AG08395 (cell line): Measurements from ENCODE around the gene OR1L8.
"Not testable (repeated sequence)": the region's sequence is repeated elsewhere in the genome, so short reads cannot be mapped to it uniquely, and the experiment has no call there.

ENCODE experiments used
- DNase-seq: peaks from one replicate; pipeline ENCODE4 v3.0.0; 2012; ENCODE audit warnings: mixed read lengths, low spot score

Gene OR1L8, protein sequence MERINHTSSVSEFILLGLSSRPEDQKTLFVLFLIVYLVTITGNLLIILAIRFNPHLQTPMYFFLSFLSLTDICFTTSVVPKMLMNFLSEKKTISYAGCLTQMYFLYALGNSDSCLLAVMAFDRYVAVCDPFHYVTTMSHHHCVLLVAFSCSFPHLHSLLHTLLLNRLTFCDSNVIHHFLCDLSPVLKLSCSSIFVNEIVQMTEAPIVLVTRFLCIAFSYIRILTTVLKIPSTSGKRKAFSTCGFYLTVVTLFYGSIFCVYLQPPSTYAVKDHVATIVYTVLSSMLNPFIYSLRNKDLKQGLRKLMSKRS

DNA sequence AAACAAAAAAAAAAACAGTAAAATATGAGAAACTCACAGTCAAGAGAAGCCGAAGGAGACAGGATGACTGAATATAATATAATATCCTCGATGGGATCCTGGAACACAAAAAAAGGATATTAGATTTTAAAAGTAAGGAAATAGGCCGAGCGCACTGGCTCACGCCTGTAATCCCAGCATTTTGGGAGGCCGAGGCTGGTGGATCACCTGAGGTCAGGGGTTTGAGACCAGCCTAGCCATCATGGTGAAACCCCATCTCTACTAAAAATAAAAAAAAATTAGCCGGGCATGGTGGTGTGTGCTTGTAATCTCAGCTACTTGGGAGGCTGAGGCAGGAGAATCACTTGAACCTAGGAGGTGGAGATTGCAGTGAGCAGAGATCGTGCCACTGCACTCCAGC is at the start of gene OR1L8:
Gene OR1L8, minus strand, starts transcription at position 101 of the 400 bp plus-strand sequence. CDS start 14,907 bp downstream, outside the sequence.
- not testable (repeated sequence) for DNase-seq

DNA sequence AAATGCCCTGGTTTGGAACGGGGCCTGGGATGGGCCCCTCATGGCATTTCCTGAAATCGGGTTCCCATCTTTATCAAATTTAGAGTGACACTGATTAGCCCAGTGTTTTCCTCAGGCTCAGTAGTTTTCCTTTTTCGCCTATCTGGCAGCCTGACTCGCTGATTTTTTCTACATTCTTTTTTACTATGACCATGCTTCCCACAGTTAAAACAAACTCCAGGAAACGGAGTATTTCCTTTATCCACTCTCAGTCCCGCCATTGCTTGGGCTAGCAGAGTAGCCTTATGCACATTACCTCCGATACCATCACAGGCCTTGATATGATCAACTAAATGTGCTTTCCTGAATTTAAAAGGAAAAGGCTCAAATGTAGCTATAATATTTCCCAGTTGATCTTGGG is 36.8 kb upstream of the OR1L8 start:
- DNase-seq: no peak

DNA sequence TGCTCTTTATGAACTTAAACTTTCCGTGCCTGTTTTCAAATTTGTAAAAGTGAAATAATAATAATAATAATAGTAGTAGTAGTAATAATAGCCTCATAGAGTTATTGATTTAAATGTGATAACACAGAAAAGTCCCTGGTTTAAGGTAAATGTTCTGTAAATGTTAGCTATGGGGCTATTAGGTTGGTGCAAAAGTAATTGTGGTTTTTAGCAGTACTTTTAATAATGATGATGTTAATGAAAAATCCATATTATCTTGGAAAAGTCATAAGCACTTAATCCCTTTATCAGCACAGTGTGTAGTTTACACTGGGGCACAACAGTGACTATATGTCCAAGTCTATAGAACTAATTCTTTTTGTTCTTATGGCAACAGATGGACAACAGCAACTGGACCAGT is 31.2 kb upstream of the OR1L8 start, which contains the start of gene OR1Q1:
Gene OR1Q1, plus strand, starts transcription at position 377 of the 400 bp plus-strand sequence. Its CDS starts 0 bp downstream, at position 377.
- no peak for DNase-seq

DNA sequence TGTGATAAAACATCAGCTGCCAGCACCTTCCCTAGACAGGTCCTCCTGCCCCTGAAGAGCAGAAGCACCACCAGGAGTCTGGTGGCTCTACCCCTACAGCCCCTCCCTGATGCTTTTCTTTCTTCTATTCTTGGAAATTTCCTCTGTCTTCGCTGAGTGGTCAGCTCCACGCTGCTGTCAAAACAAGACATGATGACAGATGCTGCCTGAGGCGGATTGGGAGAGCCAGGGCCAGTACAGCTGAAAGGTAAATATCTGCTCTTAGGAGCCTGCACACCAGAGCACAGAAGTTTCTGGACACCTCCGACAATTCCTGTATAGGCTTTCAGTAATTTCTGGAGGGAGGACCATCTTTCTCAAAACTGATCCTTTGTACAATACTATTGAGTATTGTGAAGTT is 26.6 kb upstream of the OR1L8 start:
- DNase-seq: no peak

DNA sequence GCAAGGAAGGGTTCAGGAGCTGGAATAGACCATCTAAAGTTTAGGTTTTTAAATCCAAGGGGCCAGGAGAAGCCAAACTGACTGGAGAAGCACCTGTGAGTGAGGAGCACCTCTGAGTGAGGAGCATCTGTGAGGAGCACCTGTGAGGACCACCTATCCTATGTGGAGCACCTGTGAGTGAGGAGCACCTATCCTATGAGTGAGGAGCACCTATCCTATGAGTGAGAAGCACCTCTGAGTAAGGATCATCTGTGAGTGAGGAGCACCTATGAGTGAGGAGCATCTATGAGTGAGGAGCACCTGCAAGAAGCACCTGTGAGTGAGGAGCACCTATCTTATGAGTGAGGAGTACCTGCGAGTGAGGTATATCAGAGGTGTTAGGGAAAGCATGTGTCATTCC is 23.4 kb upstream of the OR1L8 start:
- no peak for DNase-seq

DNA sequence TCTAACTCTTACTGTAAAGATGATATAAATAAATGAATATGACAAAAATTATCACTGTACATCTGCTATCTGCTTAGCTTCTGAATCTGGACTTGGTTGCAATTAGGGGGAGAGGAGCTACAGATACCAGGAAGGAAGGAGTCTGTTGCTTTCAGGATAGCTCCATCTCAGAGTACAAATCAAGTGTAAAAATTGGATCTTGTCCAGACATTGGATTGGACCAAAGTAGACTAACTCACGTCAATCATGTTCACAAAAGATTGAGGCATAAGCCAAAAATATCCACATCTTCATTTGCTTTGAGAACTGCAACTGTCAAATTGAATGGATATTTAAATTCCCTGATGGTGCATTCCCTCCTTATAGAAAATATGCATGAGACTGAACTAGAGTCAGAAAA is 22.5 kb upstream of the OR1L8 start:
- DNase-seq: no peak

DNA sequence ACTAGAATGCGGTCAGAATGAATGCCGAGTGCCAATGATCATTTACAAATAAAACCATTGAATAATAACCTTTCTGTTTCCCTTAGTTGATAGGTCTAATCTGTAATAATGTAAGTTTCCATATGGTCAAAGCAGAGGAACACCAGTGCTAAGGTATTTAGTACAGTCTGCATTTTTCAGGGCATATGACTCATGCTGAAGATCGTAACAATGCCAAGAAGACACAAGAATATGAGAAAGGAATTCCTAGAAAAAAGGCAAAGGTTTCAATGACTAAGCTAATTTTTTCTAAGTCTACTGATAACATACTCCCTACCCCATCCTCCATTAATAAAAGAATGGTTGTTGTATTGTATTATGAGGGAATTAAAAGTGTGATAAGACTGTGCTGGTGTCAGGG is 2.8 kb downstream of the OR1L8 start:
- peak; percentile 75 for DNase-seq

DNA sequence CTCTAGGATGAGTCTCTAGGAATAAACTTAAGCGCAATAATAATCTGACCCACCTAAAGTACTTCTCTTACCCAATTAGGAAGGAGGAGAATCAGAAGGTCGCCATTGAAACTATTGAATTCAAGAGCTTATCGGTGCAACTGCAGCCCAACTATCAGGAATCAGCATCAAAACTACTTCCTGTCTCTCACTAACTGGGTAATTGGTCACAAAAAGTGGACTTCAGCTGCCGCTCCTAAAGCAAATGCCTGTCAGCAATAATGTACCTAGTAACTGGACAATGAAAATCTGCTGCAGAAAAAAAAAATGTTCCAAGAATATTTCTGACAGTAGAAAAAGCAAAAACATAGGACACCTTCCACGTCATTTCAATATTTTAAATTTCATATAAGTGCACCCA is 3.3 kb downstream of the OR1L8 start:
- DNase-seq: no peak

DNA sequence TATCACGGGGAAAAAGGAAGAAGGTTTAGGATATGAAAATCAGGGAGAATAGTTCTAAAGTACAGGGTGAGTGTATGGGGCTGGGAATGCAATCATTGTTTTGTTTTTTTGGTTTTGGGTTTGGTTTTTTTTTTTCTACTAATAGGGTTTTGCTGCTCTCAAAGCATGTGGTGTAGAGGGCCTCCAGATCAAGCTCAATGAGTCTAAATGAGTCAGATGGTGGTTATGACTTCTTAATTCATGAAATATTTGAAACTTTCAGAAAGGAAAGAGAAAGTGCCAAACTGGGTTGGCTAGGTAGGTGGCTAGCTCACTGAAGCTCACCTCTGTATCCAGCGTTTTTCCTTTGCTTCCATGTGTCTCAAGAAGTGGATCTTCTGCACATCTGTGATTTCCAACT is 10.7 kb downstream of the OR1L8 start:
- peak; percentile 72 for DNase-seq

DNA sequence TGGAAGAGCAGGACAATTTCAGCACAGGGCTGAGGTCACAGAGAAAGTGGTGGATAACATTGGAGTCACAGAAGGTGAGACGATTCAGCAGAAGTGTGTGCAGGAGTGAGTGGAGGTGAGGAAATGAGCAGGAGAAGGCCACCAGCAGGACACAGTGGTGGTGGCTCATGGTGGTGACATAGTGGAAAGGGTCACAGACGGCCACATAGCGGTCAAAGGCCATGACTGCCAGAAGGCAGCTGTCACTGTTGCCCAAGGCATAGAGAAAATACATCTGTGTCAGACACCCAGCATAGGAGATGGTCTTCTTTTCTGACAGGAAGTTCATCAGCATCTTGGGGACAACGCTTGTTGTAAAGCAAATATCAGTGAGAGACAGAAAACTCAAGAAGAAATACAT is 15.3 kb downstream of the OR1L8 start:
- no peak for DNase-seq

DNA sequence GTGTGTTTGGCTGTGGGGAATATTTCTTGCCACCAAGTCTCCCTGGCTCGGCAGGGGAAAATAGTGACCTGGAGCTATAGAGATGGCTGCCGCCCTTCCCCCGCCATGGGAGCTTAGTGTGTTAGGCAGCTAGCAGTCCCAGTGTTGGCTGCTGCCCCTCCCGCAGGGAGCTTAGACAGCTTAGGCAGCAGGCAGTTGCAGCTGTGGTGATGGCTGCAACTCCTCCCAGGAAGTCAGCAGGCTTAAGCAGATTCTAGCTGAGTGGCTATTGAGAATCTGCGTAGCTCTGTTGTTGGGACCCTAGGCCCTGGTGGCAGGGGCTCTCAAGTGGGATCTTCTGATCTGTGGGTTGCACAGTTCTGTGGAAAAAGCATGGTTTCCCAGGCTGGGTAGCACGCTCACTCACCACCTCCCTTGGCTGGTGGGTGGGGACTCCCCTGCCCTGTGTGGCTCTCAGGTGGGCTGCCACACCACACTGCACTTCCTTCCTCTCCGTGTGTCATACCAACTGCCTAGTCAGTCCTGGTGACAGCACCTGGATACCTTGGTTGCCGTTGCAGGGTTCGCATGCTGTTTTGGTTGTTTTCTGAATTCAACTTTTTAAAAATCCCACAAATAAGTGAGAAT is 20.9 kb downstream of the OR1L8 start:
- DNase-seq: no peak

DNA sequence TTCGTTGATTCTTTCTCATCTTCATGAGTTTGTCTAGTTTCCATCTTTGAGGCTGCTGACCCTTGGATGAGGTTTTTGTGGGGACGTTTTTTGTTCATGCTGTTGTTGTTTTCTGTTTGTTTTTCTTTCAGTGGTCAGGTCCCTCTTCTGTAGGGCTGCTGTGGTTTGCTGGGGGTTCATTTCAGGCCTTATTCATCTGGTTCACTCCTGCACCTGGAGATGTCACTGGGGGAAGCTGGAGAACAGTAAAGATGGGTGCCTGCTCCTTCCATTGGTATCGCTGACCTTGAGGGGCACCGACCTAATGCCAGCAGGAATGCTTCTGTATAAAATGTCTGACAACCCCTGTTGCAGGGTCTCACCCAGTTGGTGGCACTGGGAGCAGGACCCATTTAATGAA is 21.7 kb downstream of the OR1L8 start:
- no peak for DNase-seq

DNA sequence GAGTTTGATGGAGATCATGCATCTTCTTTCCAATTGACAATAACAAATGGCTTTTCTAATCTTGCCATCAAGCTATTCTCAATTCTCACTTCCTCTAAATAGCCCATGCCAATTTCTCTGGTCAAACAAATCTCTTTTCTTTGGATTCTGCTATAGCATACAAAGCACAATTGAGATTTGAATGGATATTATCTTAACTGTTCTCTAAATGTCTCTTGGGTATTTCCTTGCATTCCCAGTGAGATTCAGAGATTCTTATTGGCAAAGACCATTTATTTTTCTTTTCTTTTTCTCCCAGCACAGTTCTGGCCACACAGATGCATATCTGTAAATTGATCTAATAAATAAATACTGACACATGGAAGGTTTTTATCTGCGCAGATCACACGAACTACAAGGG is 30.4 kb downstream of the OR1L8 start, which contains the start of gene OR1N2:
Gene OR1N2, plus strand, starts transcription at position 301 of the 400 bp plus-strand sequence. CDS start 100 bp downstream, outside the sequence.
- no peak for DNase-seq

DNA sequence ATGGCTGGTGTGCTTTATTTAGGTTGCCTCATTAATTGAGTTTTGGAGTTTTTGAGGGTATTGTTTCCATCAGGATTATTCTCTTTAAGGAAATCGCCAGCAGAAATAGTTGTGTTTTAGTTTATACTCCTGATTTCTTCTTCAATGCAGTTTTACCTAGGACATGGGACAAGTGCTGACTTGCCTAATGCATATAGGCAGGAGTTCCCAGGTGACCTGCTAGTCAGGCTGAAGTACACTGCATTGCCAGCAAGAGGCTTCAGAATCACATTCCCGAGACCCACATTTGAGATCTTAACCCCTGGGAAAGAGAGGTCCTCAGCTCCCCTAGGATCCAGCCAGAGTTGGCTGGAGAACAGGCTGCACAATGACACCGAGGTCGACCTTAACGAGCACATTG is 31.8 kb downstream of the OR1L8 start:
- no peak for DNase-seq

DNA sequence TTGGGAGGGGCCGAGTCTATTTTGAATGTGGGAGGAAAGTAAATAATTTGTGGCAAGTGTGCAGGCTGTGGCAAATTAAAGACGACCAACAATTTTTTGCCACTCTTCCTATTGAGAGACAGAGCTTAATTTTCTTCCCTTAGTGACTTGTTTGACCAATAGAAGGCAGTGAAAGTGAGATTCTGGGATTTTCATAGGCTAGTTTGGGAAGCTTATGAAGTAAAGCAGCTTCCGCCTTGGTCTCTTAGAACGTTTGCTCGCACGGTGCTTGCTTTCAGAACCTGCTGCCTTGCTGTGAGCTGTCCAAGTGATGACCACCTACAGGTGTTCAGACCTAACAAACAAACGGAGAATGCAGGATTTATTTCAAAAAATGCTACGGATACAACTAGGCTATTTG is 37.0 kb downstream of the OR1L8 start:
- no peak for DNase-seq

DNA sequence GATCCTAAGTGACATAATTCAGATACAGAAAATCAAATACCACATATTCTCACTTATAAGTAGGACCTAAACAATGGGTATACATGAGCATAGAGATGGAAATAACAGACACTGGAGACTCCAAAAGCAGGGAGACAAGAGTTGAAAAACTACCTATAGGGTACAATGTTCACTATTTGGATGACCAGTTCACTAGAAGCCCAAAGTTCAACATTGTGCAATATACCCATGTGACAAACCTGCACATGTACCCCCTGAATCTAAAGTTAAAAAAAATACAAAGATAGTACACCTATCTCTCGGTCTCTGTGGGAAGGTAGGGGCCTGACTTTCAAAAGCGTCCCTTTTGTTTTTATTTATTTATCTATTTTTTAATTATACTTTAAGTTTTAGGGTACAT is 44.4 kb downstream of the OR1L8 start:
- DNase-seq: no peak

DNA sequence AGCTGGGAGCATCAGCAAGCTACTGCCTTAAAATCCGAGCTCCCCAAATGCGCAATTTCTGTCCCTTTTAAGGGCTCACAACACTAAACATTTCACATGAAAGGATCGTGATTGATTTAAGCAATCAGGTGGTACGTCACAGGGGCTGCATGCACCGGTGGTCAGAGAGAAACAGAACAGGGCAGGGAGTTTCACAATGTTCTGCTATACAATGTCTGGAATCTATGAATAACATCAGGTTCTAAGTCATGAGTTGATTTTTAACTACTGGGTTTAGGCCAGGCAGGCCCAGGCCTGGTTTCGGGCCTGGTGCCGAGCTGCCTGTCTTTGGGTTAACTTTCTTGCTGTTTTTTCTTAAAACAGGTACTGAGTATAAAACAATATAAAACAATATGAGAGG is 46.1 kb downstream of the OR1L8 start:
- not testable (repeated sequence) for DNase-seq

DNA sequence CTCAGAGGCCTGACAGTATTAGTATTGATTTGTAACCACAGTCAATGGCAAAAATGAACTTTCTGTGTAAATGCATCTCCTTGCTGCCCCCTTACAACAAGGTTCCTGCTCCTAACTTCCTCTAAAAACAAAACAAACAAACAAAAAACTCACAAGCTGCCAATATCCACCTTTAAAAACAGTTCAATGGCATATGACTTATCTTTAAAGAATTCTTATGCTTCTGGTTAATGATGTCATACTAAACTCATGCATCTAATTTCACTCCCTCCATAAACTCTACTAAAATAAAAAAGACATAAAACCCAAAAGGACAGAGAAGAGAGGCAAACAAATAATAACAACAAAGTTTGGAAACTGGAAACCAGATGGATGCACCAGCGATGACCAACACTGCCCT is 47.0 kb downstream of the OR1L8 start:
- DNase-seq: peak; percentile 15

DNA sequence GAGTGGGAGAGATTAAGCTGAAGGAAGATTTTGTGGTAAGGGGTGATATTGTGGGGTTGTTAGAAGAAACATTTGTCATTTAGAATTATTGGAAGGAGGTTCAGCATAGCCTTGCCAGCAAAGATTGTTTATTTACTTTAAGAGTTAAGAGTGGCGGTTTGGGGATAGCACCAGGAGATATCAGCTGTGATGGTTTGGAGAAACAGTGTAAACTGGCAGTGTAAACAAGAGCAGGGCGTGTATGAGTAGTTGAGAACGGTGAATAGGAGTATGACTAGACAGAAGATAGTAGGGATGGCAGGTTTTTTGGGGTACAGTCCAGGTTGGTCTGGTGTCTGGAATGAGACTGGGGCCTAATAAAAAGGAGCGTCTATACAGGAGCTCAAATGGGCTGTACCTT is 52.0 kb downstream of the OR1L8 start:
- DNase-seq: not testable (repeated sequence)

DNA sequence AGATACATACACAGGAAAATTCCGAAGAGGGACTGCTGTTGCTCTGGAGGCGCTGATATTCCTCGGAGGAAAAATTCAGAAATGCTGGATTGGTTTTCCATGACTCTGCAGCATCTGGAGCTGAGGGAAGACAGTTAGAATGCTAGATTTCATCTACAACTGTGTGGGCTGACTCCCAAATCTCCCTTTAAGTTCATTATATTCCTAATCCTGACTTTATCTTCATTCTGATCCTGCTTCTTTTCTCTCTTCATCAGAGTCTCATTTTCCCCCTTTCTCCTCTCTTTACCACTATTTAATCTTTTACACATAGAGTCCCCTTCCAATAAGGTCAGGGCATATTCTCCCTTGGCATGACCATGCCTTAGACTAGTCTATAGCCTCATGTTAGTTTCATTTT is 56.0 kb downstream of the OR1L8 start, which contains the start of gene OR1N1:
Gene OR1N1, minus strand, starts transcription at position 101 of the 400 bp plus-strand sequence. Its CDS starts 0 bp downstream, at position 101.
- no peak for DNase-seq

DNA sequence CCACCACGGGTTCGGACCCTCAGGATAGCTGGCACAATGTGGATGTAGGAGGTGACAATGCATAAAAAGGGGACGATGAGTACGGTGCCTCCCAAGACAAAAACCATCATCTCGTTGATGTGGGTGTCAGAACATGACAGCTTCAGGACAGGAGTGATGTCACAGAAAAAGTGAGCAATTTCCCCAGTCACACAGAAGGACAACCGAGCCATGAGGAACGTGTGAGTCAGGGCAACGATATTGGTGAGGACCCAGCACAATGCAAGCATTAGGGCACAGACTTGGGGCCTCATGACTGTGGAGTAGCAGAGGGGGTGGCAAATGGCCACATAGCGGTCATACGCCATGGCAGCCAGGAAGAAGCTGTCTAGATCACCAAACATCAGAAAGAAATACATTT is 56.6 kb downstream of the OR1L8 start:
- DNase-seq: no peak

DNA sequence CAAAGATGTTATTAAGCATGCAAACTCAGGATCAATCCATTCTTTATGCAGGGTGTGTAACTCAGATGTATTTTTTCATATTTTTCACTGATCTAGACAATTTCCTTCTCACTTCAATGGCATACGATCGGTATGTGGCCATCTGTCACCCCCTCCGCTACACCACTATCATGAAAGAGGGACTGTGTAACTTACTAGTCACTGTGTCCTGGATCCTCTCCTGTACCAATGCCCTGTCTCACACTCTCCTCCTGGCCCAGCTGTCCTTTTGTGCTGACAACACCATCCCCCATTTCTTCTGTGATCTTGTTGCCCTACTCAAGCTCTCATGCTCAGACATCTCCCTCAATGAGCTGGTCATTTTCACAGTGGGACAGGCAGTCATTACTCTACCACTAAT is 63.8 kb downstream of the OR1L8 start:
- DNase-seq: no peak

DNA sequence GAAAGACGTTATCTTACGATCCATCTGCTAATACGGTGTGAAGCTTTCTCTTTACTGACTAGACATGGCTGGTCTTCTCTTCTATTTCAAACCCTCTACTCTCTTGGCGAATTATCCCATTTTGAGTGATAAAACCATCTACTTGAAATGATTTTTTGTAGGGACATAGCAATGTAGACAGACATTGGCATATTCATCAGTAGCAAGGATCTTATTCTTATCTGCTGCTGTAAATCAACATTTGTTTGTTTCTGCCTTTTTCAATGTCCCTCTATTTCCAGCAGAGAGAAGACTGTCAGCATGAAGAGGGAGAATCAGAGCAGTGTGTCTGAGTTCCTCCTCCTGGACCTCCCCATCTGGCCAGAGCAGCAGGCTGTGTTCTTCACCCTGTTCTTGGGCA is 64.3 kb downstream of the OR1L8 start, which contains the start of gene OR1J4:
Gene OR1J4, plus strand, starts transcription at position 301 of the 400 bp plus-strand sequence. Its CDS starts 0 bp downstream, at position 301.
- DNase-seq: no peak
